ENCODE measurements around the gene SRD5A3.
A peak's percentile ranks its signal among the peaks of the same experiment; 100 is the strongest.
"Not testable (repeated sequence)": the region's sequence is repeated elsewhere in the genome, so short reads cannot be mapped to it uniquely, and the experiment has no call there.

The SRD5A3 gene

DNA sequence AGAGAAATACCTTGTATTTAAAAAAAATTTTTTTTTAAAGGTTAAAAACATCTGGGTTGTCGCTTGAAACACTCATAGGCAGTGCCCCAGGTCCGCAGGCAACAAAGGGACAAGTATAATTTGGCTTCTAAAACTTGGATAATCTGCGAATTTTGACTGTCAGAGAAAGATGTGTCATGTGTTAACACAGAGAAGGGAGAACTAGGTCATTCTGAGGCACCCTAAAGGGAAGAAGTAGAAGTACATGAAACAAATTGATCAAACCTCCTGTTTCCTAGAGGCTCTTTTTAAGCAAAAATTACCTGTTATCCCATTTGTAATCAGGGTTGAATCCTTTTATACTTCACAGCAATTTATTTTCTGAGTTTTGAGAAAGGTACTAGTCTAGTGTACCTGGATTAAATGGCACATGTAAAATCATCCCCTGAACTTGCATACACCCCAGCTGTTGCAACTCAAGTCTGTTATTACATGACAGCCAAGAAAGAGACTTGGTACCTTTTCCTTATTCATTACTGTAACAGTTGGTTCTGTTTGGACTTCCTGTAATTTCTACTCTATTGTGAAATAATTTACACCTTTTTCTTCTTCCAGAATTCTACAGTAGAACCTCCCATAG is 1.7 kb downstream of the SRD5A3 start:
- DNase-seq = no peak

DNA sequence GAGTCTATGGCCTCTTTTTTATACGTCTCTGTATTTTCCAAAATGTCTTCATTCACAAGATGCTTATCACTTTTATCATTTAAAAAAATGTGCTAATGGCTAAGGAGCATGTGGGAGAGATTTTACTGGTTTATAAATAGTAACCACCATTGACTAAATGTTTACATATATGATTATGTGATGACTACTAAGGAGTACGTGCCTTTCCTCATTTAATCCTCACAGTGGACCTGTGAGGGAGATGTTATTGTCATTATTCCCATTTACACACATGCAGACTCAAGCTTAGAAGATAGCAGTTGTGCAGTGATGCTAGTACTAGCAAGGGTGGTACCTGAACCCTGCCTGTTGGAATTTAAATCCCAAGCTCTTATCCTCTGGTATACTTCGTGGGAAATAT is 2.4 kb downstream of the SRD5A3 start:
- no peak for DNase-seq

DNA sequence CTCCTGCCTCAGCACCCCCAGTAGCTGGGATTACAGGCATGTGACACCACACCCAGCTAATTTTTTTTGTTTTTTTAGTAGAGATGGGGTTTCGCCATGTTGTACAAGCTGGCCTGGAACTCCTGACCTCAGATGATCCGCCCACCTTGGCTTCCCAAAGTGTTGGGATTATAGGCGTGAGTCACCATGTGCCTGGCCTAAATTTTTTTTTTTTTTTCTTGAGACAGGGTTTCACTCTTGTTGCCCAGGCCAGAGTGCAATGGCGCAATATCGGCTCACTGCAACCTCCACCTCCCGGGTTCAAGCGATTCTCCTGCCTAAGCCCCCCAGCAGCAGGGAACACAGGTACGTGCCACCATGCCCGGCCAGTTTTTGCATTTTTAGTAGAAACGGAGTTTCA is 4.8 kb downstream of the SRD5A3 start:
- not testable (repeated sequence) for DNase-seq

DNA sequence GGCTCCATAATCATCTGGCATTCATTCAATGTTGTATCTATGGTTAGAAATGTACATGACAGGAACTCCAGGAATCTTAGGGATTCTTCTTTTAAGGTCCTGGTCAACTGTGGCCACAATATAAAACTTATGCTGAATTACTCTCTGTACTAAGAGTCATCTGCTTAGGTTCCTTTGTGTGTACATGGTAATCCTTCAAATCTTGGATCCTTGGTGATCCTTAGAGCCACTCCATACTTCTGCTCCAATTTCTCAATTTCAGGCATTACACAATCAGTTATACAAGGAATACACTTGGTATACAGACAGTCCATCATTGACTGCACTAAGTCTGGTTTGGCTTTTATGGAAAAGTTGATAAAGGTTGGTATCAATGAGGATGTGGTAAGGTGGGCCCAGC is 5.8 kb downstream of the SRD5A3 start:
- no peak for DNase-seq

DNA sequence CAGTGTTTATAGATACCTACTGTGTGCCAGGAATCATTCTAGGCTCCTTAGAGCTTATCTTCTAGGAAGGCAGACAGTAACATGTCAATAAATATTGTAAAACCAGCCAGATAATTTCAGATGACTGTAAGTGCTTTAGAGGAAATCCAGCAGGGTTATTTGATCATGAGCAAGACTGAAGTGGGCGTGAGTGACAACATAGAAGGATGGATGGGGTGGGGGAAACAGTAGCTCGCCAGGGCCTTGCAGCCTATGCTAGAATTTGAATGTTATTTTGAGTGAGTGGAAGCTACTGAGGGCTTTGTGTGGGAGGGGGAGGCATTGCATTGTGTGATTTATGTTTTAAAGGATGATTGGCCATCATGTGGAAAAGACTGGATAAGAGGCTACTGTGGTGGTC is 6.7 kb downstream of the SRD5A3 start:
- no peak for DNase-seq

DNA sequence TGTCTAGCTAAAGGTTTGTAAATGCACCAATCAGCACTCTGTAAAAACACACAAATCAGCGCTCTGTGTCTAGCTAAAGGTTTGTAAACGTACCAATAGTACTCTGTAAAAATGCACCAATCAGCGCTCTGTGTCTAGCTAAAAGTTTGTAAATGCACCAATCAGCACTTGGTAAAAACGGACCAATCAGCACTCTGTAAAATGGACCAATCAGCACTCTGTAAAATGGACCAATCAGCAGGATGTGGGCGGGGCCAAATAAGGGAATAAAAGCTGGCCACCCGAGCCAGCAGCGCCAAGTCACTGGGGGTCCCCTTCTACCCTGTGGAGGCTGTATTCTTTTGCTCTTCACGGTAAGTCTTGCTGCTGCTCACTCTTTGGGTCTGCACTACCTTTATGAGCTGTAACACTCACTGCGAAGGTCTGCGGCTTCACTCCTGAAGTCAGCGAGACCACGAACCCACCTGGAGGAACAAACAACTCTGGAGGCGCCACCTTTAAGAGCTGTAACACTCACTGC is 7.2 kb downstream of the SRD5A3 start:
- DNase-seq = not testable (repeated sequence)

DNA sequence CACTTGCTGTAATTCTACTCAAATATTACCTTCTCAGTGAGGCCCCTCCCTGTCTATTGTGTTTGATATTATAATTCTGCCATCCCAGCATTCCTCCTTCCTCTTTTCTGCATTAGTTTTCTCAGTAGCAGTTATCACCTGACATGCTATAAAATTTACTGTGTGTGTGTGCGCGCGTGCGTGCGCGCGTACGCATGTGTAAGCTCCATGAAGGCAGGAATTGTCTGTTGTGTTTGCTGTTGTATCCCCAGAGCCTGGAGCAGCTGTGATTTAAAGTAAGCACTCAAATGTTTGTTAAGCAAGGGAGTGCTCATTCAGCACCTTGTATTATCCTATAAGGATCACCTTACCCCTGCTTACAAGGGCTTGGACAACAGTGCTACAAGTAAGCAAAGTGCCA is 8.6 kb downstream of the SRD5A3 start:
- no peak for DNase-seq

DNA sequence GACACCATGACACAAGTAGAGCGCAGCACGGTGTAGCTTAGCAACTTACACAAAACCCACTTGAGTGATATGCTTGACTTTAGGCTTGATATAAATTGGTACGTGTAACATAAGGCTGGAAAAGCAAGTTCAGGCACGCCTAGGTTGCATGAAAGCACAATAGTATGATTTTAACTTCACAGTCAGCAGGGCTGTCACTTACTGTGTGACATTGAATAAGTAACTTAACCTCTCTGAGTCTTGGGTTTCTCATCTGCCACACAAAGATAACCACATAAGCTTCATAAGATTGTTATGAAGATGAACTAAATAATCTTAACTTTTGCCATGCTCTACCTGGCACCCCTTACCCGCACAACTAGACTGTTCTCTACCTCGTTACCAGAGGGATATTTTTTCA is 9.5 kb downstream of the SRD5A3 start:
- DNase-seq = no peak

DNA sequence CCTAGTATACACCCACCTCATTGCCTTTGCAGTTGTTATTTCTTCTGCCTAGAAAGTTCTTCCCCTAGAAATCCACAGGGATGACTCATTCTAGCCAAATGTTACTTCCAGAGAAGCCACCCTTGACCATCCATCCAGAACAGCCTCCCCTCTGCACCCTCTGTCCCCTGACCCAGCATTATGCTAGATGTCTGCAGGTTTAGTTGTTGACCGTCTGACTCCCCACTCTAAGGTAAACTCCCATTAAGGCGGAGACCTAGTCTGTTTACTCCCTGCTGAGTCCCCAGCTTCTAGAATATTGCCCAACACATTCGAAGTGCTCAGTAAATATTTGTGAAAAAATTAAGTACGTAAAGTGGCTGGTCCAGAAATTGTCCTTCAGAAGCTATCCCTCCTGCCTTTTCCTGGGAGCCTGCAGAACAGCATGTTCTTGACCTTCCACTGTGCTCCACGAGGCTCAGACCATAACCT is 11.0 kb downstream of the SRD5A3 start:
- DNase-seq = peak; percentile 23

DNA sequence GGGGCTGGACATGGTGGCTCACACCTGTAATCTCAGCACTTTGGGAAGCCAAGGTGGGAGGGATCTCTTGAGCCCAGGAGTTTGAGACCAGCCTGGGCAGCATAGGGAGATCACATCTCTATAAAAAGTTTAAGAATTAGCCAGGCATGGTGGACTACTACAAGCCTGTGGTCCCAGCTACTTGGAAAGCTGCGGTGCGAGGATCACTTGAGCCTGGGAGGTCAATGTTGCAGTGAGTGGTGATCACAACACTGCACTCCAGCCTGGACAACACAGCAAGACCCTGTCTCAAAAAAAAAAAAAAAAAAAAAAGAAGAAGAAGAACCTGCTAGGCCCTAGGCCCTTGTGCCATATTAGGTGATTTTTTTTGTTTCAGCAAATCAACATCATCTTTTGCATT is 12.2 kb downstream of the SRD5A3 start:
- no peak for DNase-seq

DNA sequence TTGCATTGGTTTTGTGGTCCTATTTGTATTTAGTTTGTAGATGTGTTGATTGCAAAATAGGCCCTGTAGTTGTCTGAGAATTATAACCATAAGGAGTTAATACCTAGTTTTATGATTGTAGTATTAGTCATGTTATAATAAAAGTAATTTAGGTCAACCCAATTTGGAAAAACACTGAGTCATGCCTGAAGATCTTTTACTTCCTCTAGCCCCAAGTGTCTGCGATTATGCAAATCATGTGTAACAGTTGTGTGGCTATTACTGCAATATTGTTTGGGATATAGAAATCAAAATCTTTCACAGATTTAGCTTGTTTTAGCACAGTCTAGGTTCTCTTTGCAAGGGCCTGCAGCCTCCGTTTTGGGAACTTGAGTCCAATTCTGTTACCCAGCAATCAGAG is 12.6 kb downstream of the SRD5A3 start:
- DNase-seq = no peak

DNA sequence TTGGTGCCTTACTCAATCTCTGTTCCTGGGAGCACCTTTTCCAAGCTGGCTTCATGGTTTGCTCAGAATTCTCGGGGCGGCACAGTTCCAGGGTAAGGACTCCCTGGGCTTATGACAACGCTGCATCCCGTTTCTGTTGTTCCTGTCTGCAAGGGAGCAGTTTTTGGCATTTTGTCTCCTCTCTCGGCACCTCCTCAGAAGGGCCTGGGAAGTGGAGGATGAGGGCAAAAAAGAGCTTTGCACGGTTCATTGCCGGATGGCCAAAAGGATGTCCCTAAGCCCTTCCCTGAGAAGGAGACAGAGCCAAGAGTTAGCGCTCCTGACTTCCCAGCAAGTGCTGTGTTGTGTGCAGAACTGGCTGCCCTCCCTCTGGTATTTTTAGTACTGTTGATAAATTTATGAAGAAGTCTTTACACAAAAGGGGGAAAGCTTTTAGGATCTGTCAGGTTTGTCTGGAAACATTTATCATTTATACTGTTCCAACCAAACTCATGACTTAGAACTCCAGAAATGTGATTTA is 13.4 kb downstream of the SRD5A3 start:
- DNase-seq = no peak

DNA sequence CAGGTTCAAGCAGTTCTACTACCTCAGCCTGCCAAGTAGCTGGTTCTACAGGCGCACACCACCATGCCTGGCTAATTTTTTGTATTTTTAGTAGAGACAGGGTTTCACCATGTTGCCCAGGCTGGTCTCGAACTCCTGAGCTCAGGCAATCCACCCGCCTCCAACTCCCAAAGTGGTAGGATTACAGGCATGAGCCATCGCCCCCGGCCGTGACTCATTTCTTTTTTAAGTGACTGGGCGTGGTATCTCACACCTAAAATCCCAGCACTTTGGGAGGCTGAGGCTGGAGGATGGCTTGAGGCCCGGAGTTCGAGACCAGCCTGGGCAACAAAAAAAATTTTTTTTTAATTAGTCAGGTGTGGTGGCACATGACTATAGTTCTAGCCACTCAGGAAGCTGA is 16.9 kb downstream of the SRD5A3 start:
- not testable (repeated sequence) for DNase-seq

DNA sequence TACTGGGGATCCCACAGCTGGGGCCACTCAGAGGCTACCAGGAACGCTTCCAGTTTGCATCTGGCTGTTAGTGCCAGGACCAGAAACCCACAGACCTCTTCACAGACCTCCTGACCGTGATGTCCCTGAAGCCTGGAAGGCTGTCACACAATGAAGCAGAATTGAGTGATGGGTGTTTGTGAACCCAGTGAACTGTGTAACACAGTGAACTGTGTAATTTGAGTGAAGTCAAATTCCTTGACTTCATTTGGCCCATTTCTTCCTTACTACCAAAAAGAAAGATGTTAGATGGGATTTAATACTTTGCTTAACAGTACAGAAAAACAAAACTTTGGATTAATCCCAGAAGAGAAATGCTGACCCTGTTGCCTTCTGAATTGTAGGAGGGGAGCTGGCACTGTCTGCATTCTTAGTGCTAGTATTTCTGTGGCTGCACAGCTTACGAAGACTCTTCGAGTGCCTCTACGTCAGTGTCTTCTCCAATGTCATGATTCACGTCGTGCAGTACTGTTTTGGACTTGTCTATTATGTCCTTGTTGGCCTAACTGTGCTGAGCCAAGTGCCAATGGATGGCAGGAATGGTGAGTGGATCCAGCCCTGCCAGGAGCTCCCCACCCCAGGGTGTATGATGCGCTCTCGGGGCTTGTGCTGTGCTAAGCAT is 17.8 kb downstream of the SRD5A3 start:
- DNase-seq = no peak

DNA sequence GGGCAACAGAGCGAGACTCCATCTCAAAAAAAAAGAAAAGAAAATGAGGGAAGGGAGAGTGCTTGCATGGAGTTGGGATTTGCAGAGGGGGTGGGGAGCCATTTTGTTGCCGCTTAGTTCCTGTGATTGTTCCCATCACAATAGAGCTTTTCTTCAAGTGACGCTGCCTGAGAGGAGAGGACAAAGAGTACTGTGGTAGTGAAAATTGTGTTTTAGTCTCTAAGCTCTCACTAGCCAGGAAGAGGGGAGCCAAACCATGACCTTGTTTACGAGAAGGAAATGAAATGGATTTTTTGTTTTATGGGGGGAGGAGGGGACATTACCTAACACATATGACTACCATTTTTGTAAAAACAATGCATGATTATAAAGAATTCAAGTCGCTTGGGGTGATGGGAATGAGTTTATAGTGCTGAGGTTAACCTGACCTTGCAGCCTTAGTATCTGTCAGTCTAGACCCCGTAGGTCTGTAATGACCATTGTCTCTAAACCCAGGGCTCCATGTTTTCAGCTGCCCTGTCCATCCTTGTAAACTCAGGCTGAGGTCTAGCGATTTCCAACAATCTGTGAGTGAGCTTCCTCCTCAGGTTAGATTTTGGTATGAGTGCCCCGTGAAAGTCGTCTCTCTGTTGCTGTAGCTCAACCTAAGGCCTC is 18.8 kb downstream of the SRD5A3 start:
- DNase-seq = no peak

DNA sequence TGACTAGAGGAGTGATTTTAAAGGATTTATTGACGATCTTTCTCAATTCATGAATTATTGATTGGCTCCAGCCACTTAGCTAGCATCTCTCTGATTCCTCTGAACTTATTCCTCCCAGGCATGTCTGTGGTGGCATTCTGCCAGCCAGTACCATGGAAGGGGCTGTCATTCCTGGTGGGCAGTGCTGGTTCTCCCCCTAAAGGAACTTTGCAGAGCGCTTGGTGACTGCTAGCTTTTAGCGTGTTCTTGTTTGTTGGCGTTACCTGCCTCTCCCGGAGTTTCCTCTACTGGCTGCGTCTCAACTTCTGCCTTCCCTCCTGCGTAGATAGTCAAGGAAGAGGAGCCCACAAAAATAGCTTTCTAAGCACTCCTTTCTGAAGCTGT is 19.3 kb downstream of the SRD5A3 start:
- no peak for DNase-seq

DNA sequence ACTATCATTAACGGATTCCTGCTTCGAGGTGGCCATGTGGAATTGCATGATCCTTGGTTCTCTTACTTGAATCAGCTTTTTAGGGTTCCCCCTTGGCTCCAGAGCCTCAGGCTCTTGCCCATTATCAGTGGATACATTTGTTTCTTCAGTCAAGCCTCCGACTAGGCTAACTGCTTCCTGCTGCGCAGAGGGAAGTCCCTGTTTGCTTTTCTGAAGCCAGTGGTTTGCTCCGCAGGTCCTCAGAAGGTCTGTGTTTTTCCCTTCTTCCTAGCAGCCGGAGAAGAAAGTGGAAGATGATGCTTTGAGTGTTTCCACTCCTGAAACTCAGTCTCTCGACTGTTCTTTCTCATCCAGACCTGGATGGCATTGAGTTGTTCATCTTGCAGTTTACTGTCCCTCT is 20.6 kb downstream of the SRD5A3 start:
- no peak for DNase-seq

DNA sequence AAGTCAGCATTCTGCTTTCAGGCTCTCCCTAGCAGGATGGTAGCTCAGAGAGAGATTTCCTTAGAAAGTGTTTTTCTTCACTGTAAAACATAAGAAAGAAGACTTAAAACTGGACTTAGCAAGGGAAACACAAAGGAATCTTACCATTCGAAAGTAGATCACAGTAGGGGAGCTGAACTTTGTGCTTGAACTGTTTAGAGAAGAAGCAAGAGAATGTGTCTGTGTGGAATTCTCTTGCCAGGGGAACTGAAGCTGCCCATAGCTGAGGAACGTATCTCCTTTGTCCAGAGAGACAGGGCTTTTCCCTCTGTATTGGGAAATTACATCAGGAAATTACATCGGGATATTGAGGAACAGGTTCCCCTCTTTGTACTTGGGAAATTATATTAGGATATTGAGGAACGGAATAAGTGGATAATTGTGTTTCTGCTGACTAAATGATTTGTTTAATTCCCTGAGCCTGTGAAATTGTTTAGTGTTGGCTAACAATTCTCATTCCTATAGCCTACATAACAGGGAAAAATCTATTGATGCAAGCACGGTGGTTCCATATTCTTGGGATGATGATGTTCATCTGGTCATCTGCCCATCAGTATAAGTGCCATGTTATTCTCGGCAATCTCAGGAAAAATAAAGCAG is 21.2 kb downstream of the SRD5A3 start:
- no peak for DNase-seq

DNA sequence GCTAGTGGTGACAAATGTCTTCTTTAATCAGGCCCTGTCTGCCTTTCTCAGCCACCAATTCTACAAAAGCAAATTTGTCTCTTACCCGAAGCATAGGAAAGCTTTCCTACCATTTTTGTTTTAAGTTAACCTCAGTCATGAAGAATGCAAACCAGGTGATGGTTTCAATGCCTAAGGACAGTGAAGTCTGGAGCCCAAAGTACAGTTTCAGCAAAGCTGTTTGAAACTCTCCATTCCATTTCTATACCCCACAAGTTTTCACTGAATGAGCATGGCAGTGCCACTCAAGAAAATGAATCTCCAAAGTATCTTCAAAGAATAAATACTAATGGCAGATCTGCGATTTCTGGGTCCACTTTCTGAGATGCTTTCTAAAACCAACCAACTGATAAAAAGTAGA is 23.9 kb downstream of the SRD5A3 start:
- DNase-seq = no peak

DNA sequence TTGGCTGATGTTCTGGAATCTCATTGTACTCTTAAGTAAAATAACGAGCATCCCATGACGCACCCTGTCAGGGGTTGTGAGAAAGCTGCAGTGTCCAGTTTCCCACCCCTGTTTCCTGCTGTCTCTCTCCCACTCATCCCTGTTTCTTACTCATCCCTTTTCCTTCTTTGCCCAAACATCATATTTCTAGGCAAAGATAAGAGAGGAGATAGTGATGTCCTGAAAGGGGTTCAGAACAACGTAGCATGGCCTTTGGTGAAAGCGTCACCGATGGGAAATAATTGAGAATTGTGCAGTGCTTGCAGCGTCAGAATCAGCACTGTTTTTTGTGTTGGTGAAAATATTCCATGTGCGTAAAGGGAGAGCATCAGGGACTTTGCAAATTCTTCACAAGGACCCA is 26.2 kb downstream of the SRD5A3 start:
- no peak for DNase-seq

DNA sequence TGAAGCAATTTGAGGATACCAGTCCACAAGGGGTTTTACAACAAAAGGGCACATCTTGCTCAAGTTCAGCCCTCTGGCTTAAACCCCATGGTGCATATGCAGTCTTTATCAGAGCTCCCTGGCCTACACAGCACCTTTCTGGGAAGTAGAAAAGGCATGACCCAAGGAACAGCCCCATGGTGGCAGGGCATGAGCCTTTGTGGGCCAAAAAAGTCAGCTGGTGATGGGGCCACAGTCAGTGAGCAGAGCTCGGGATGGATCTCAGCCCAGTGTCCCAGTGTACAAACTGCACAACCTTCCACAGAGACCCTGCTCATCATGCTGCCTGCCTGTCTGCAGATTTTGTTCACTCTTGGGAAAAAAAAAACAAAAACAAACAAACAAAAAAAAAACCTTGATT is 27.4 kb downstream of the SRD5A3 start:
- no peak for DNase-seq

DNA sequence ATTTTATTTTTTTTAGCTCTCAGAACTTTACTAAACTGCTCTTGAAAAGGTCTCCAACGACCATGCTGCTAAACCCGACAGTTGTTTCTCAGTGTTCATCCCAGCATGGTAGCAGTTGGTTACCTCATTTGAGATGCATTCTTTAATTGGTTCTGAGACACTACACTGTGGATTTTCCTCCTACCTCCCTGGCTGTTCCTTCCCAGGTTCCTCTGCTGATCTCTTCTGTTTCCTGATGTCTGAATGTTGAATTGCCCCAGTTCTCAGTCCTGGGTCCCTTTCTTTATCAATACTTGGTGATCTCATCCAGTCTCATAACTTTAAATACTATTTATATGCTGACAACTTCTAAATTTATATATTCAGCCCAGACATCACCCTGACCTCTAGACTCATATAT is 30.7 kb downstream of the SRD5A3 start:
- DNase-seq = no peak

DNA sequence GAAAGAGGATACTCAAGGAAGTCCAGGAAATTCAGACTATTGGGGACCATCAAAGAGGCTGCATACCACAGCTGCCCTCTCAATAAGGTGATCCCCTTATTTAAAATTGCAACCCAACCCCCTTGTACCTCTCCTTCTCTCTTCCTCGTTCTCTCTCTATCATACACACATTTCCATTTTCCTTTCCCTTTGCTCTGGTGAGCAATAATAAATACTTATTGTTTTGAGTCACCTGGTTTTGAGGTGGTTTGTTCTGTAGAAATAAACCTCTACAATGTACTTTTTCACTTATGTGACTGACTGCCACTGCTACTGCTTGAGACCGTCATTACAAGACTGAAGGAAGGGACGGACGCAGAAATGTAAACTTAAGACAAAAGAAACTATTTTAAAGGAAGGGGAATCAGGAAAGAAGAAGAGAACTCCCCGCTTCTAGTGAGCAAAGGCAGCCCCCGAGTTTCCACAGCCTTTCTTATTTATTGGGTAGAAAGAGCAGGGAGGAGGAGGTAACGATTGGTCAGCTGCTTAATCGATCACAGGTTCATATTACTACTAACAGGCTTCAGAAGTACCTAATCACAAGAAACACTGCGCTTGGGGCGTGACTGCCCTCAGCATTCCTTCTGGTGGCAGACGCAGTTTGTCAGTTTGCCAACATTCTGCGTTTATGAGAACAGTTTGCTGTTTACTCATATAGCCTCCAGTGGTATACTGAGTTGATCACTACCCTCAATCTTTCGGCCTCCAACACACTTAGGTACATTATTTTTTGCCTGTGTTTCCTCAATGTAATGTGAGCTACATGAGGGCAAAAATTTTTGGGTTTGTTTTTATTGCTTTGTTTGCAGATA is 32.8 kb downstream of the SRD5A3 start:
- DNase-seq = no peak

Measured in NCI-H2029 (cell line).